Gastrocnemius medialis (tissue), 4 donors: ENCODE results near the gene STAT1.

Experiments
- CTCF ChIP-seq, 5 experiments: fragments of 450-650 bp in 3 of 5; fragments of 200-600 bp in 2 of 5; sonication (generic) in 2 of 5; IDR thresholded peaks in 4 of 5; conservative IDR thresholded peaks in 1 of 5; 1 replicate in 4 of 5; 2 replicates in 1 of 5; pipeline ENCODE4 v1.5.1; 2016 to 2019; ENCODE audit warnings: antibody characterized with exemption in 5 of 5, mild to moderate bottlenecking in 3 of 5, moderate library complexity in 3 of 5
- POLR2A ChIP-seq, 2 donors: fragments of 450-650 bp; IDR thresholded peaks; one replicate each; pipeline ENCODE4 v1.6.1; 2017; ENCODE audit warnings: antibody characterized with exemption in 2 of 2, mild to moderate bottlenecking in 2 of 2, moderate library complexity in 2 of 2

GRCh38 chr2:190982262-190983034 lies 31.5 kb downstream of the STAT1 start:
- TF ChIP-seq CTCF (IDR thresholded peaks at IDR 0.05 in 4 of 5, conservative IDR thresholded peaks at IDR 0.05 in 1 of 5), result no peak
- no peak for TF ChIP-seq POLR2A (IDR thresholded peaks at IDR 0.05)
